Inflammatory macrophage treated with lipopolysaccharide for 1 hour (primary cell): ENCODE results near the gene AQP6.

ENCODE experiments used
- DNase-seq, 2 donors: peaks; one replicate each; pipeline ENCODE4 v3.0.0-alpha.2; 2020 to 2022

Gene AQP6

DNA sequence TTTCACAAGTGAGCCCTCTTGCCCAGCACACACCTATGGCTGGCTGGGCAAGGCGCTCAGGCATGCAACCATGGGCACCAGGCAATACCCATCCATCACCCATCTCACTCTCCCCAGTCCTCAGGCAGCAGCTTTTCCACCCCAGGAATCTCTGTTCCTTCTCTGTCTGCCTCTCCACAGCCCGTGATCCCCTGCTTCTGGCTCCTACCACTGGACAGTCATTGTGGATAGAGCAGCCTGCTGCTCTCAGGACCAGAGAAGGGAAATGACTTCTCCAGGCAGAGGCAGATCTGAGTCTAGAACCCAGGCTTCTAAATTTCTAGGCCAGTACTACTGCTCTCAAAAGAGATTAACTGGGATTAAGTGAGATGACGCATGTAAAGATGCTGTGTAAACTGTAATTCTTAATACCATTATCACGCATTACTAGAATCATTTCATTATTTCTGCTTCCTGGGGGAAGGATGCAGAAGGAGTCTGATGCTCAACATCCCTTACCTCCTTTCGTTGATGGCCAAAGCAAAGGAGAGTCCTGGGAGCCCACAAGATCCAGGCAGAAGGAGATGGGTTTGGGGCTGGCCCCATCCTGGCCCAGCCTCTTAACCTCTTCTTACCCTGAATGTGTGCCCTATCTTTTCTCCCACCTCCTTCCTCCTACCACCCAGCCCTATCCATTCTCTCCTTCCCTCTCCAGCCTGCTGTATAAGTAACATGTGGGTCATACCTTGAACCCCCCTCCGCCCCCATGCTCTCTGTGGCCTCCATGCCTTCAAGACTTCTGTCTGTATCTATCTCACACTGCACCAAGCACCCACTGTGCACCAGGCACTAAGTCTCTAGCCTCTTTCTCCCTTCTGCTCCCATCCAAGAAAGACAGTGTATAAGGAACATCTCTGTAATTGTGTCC, 15.8 kb upstream of the AQP6 start:
- no peak for DNase-seq

DNA sequence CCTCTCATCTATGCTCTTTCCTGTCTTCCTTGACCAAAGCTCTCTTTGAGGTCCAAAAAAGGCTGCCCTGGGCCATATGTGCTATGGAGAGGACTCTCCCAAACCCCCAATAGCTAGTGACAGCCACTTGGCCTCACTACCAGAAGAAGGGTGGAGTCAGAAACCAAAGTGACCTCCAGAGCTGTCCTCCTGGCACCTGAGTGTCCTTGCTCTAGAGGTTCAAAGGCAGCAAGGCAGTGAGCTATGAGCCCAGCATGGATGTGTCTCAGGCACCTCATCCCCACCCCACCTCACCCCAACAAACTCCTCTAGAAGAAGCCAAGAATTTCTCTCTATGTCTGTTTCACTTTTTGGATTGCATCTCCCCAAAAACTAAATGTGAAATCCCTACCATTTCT, 15.2 kb upstream of the AQP6 start:
- no peak for DNase-seq

DNA sequence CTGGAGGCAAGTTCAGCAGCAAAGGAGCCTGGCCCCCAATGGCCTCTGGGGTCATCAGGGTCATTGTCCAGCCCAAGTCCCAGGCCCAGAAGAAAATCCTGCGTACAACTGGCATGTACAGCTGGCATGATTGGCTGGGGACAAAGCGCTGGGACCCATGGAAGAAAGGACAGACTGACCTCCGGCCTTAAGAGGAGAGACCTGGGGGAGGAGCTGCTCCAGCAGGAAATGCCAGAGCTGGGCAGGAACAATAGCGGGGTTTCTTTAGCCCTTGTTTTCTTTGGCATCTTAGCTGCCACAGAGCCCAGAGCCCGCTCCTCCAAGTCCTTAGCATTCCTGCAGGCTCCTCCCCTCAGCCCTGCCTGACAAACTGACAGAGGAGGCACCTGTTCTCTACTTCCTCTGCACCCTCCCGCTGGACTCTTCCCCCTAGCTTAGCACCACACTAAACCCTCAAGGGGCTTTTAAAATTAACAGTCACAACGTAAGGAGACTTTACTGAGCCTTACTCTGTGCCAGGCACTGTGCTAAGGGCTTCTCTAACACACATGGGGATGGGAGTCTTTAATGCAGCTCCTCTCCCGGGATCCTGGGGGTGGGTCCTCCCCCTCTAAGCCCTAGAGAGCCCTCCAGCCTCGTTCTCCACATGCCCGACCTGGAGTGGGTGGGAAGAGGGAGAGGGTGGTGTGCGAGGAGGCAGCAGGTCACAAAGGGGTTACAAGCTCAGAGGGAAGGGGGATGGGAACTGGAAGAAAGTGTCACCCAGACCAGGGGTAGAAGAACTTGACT, 12.9 kb upstream of the AQP6 start:
- no peak for DNase-seq

DNA sequence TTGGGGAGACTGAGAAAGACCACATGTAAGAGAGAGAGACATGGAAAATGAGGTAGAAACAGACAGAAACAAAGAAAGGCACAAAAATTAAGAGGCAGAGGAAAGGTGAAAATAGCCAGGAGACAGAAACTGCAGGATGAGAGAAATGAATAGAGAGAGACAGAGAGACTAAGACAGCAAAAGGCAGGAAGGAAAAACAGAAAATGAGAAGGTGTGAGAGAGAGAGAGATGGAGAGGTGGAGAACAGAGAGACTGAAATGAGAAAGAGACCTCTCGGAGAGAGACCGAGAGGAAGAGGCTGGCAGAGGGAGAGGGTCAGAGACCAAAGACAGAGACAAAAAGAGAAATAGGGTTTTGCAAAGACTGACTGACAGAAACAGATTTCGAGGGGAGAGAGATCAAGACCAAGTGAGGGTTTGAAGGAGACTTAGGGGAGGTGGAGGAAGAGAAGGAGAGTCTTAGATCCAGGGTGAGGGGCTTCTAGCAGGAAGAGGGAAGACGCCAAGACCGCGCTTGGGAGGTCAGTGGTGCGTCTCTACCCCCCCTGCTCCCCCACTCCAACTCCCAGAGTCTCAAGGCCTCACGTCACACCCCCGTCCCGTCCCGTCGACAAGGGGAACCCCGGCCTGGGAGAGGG, 12.2 kb upstream of the AQP6 start:
- DNase-seq, result no peak

DNA sequence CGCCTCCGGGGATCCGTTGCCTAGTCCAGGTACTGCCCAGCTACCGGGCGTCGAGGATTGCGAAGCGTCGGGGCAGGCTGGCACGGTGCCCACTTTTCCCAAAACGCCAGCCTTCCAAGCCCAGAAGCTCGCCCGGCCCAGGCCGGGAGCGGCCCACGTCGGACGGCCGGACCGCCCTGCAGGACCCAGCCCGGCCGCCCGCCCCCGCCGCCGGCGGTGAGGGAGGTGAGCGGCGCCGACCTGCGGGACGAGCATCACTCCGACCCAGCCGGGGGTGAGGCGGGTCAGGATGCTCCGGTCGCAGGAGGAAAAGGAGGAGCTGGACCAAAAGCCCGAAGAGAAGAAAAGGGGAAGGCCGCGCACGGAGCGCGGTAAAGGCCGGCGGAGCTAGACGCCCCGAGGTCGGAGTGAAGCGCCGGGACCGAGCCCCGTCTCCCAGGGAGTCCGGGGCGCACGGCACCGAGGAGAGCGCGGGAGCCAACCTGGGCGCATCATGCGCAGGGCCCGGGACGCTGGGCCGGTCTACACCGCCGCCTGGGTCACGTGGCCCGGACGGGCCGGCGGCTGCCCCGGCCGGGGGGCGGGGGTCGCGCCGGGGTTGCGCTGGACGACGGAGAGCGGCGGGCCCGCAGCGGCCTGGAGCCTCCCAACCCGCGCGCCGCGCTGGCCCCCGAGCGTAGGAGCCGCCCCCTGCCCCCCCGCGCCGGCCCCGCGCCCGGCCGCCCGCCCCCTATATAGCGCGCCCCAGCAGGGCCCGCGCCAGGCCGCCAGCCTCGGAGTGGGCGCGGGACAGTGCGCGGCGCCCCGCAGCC, 11.4 kb upstream of the AQP6 start, which contains the start of gene AQP5:
AQP5 (plus strand) TSS at position 762 of the 812 bp plus-strand sequence. CDS start 146 bp downstream, outside the sequence.
- DNase-seq, result no peak

DNA sequence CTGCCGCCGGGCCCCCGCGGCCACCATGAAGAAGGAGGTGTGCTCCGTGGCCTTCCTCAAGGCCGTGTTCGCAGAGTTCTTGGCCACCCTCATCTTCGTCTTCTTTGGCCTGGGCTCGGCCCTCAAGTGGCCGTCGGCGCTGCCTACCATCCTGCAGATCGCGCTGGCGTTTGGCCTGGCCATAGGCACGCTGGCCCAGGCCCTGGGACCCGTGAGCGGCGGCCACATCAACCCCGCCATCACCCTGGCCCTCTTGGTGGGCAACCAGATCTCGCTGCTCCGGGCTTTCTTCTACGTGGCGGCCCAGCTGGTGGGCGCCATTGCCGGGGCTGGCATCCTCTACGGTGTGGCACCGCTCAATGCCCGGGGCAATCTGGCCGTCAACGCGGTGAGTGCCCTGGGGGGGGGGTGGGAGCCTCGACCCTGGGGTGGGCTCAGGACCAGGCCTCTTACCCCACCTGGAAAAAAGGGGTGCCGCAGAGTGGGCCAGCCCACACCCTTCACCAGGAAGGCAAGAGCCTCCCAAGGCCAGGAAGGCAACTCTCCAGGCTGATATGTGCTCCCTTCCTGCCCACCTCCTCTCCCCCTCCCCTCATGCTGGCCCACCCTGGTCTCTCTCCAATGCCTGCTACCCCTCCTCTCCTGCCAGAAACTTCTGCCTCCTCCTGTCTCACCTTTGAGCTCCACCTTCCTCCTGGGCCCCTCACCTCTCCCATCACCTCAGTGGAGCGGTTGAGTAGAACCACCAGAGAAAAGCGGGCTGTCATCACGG, 10.6 kb upstream of the AQP6 start:
- no peak for DNase-seq

DNA sequence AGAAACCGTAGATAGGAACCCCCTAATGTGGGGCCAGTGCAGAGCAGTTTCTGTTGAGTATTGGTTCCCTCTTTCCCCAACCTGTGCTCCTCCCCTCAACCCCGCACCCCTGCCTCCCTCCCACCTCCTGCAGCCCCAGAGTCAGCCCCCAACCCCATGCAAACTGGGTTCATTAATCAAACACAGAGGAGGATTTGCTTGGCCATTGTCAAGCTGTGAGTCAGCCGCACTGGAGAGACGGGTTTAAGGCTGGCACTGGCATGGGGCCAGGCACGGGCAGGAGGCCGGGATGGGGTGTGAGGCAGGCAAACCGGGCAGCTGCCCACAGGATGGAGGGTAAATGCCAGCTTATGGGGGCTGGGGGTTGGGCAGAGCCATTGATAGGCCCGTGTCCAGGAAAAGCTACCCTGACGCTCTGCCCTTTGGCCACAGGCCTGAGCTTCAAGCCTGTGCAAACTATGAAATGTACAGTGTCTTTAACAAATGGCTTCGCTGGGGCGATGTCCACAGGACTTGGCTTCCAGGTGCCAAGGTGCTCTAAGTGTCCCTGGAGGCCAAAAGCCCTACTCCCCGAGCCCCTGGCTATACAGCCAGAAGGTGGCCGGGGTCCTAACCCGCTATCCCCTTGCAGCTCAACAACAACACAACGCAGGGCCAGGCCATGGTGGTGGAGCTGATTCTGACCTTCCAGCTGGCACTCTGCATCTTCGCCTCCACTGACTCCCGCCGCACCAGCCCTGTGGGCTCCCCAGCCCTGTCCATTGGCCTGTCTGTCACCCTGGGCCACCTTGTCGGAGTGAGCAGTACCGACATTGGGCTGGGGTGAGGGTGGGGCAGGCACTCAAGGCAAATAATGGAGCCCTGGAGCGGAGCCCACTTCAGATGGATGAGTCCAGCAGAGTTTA, 9.6 kb upstream of the AQP6 start:
- no peak for DNase-seq

DNA sequence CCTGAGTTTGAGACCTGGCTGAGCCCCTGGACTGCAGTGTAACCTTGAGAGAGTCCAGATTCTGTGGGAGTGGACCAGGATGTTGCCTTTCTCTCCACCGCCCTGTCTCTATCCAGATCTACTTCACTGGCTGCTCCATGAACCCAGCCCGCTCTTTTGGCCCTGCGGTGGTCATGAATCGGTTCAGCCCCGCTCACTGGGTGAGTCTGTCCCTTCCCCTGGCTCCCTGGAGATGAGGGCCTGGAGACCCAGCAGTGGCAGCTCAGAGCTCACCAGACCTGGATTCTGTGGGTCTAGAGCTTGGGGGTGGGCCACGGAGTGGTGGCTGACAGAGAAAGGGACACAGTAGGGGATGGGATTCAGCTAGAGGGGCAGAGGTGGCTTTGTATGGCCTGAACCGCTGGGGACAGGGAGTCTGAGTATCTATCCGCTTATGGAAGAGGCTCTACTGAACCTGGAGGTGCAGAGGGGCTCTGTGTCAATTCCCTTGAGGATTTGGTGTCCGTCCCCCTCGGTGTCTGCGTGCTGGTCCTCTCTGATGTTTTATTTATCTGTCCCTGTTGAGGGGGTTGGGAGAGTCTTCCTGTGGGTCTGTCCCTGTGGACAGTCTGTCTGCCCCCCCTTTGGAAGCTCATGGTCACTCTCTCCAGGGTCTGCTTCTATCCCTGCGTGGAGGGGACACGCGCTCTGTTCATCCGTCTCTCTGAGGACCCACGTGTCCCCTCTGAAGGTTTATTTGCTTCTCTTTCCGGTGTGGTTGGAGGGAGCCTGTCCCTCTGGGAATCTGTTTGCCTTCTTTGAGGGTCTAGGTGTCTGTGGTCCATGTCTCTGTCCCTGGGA, 8.6 kb upstream of the AQP6 start:
- no peak for DNase-seq

DNA sequence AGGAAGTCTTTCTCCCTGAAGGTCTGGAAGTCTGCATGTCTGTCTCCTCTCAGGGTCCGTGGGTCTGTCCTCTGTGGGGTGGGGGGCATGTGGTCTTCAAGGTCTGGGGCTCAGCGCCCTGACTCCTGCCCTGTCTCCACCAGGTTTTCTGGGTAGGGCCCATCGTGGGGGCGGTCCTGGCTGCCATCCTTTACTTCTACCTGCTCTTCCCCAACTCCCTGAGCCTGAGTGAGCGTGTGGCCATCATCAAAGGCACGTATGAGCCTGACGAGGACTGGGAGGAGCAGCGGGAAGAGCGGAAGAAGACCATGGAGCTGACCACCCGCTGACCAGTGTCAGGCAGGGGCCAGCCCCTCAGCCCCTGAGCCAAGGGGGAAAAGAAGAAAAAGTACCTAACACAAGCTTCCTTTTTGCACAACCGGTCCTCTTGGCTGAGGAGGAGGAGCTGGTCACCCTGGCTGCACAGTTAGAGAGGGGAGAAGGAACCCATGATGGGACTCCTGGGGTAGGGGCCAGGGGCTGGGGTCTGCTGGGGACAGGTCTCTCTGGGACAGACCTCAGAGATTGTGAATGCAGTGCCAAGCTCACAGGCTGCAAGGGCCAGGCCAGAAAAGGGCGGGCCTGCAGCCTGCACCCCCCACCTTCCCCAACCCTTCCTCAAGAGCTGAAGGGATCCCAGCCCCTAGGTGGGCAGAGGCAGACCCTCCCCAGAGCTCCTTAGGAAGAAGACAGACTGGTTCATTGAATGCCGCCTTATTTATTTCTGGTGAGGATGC, 7.7 kb upstream of the AQP6 start:
- no peak for DNase-seq

DNA sequence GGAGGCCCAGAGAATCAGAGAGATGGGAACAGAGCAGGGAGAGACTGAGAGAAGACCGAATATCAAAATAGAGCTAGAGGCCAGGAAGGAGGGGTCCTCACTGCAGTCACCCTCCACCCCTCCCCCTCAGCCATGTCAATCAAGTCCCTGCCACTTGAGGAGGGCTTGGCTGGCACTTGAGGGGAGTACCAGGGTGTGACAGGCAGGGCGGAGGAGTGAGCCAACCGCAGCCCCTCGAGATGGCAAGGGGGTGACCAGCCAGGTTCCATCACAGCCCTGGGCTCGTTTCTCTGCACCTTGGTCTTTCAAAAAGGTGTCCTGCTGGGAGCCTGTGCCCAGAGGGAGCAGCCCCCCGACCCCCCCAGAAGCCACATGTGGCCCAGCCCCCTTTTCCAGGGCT, 6.9 kb upstream of the AQP6 start:
- no peak for DNase-seq

DNA sequence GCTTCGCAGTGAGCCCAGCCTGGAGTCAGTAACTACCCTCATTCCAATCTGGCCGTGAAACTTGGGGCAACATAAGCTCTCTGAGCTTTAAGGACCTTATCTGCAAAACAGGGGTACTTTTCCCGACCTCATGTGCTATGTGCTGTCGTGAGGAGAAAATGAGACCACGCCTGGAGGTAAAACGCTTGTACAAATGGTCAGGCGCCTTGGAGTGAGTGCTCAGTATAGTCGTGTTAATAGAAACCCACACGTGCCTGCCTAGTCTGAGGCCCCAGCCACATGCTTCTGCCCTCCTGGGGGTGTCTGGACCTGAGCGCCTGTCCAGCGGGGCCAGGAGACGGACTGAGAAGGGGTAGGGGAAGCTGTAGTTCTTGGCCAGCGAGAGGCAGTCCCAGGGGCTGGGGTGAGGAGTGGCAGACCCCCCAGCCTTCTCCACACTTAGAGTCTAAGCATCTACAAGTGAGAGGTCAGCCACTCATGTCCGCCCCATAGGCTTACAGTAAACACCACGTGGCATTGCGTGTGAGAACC, 6.2 kb upstream of the AQP6 start:
- no peak for DNase-seq

DNA sequence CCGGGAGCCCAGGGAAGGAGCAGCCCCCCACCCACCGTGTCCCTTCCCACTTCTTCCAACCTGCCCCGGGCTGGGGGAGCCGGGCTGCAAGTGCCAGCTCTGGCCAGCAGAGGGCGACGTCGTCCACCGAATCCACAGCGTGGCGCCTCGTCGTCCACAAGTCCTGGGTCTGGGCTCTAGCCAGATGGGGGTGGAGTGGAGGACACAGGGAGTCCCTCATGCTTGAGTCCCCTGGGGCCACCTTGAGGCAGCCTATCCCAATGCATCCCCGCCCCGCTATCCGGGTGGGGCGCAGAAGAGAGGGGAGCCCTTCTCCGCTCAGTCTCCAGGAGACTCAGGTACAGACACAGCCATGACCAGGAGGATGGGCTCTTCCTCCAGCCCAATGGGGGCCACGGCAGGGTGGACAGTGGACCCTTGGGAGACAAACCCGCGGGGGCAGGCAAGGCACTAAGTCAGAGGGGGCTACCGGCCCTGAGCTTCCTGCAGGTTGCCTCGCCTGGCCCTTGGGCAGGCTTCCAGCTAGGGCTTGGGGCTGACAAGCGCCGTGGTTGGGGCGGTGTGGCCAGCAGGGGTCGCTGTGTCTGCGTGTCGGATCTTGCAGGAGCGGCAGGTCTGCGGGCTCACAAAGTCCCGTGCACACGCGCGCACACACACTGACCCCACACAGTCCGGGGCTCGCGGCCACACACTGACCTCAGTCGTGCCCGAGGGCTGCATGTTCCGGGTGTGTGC, 5.5 kb upstream of the AQP6 start:
- peak; percentile 52 to 97 for DNase-seq

DNA sequence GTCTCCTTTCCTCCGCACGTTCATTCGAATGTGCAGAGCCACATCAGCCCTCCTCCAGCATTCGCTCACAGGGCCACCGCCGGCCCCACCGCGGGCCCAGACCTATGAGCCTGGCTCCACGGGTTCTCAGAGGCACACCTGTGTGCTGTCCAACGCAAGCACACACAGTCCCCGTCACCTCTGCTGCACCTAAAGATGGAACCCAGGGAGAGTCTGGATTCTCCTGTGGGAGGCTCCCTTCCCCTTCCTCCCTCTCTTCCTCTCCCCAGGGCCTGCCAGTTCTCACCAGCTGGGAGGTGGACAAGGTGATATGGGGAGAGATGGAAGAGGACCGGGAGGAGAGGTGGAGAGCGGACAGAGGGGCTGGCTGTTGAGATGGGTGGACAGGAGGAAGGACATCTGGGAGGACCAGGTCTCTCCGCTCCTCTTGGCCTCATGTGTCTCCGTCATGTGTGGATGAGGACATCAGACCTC, 4.9 kb upstream of the AQP6 start:
- no peak for DNase-seq

DNA sequence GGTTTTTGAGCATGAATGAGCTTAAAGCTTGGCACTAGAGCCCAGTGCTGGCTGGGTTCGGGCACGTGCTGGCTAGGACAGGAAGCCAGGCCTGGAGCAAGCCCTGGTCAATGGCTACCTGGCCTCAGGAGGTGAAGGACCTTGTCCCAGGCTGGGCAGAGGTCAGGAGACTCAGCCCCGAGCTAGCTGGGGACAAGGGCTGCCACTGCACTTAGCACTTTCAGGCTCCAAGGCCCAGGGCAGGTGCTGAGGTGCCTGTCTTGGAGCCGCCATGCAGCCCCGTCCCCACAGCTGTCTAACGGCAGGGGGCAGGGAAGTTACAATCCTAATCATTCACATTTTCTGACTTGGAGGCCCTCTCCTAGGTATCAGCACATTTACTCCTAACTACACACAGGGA, 4.3 kb upstream of the AQP6 start:
- DNase-seq, result no peak

DNA sequence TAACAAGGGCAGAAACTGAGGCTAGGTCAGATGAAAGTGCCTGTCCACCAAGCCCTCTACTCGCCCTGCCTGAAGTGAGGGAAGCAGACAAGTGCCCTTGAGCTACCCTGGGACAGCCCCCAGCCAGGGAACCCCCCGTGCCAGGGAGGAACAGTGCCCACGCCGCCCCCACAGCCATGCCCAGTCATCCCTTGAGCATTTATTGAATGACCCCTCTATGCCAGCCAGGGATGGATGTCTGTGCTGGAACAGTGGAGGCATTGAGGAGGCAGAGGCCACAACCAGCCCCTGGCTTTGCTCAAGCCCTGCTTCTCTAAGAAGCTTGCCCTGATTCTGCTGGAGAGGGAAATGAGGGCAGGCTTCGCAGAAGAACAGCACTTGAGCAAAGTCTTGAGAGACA, 3.7 kb upstream of the AQP6 start:
- DNase-seq, result peak in 1 of 2 donors; percentile 31

DNA sequence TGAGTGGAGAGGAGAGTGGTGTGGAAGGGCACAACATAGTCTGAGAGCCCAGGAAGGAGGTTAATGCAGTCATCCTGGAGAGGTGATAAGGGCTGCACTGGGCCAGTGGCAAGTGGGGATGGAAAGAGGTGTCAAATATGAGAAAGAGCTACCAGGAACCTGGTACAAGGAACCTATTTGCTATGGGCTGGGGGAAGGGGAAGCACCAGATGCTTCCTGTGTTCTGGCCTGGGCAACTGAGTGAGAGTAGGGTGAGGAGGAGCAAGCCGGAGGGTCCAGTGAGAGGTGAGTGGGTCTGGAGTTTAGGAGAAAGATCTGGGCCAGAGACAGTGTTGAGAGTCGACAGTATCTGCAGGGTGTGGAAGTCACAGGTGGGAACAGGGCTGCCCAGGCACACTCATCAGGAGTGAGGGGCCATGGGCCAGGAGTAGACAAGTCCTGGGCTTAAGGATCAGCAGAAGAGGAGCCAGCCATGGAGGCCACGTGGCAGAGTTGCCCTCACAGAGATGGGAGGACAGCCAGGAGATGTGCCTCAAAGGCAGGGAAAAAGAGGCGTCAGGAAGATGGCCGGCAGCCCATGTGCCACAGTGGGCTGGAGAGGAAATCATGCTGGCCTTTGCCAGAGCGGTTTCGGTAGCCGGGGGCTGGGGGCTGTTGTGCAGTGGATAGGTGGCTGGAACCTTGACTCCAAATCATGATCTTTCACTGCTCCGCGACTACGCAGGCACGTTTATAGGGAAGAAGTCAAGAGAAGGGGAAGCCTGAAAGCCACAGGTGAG, 2.9 kb upstream of the AQP6 start:
- no peak for DNase-seq

DNA sequence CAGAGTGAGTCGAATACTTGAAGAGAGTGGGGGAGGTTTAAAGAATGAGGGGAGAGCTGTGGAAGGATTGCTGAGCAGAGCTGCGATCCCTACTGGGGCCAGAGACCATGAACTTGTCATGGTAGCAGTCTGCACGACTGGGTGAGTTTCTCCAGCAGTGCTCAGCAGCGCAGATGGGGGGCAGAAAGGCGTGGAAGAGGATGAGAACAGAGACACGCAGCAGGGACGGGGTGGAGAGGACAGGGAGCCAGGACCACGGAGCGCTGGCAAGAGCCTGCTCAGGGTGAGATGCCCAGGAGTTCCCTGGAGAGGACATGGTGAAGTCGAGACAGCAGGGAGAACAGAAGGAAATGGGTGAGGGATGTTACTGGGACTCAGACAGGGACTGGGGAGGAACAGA, 2.1 kb upstream of the AQP6 start:
- DNase-seq, result no peak
